Endothelial cell of umbilical vein (primary cell): ENCODE results near the gene EML4. TPM values are rescaled to one million over a fixed set of nuclear protein-coding genes. Genes with fewer than 3 reads are reported as not detected.

Experiments
- BruUV-seq: library from RNA; stranded (reverse); fragments of 400-500 nt; replicated peaks from 2 replicates; lab custom pipeline; 2021; lab: Mats Ljungman, UMichigan
- CTCF ChIA-PET: fragments of 300-600, 350-600 bp; sonication (Branson Sonifier 250); formaldehyde crosslinking; loops from one replicate; lab custom pipeline; 2021; ENCODE audit warnings: antibody characterized with exemption, inconsistent platforms; lab: Charles Lee
- POLR2A ChIA-PET: fragments of 300-600, 350-600 bp; sonication (Branson Sonifier 250); formaldehyde crosslinking; loops from one replicate; lab custom pipeline; 2021; ENCODE audit warnings: antibody characterized with exemption, inconsistent platforms; lab: Charles Lee
- DNase-seq: peaks from one replicate; pipeline ENCODE4 v3.0.0-alpha.2; 2011; ENCODE audit warnings: low read depth, low spot score
- FAIRE-seq: peaks from 2 replicates; lab custom pipeline; 2011; peaks lifted over from hg19 to GRCh38; lab: Jason Lieb, UNC
- H2AFZ ChIP-seq: 2 replicates; pipeline ENCODE4 v1.6.0; 2012; ENCODE audit warnings: low read depth, low read length, control low read depth, inconsistent platforms
- H3K27ac ChIP-seq: 2 replicates; pipeline ENCODE4 v1.5.1; 2011; ENCODE audit warnings: low read depth, mild to moderate bottlenecking, control low read depth, low read length, moderate library complexity; ENCODE audit not compliant: insufficient read depth
- H3K27me3 ChIP-seq, 2 experiments: 2 replicates each; pipeline versions ENCODE4 v1.6.0 to v1.6.1; 2011; ENCODE audit warnings: low read length in 2 of 2, mixed read lengths in 1 of 2; ENCODE audit not compliant: control insufficient read depth in 2 of 2, insufficient read depth in 2 of 2
- H3K36me3 ChIP-seq, 2 experiments: 2 replicates in 1 of 2; 3 replicates in 1 of 2; pipeline ENCODE4 v1.5.1; 2011; ENCODE audit warnings: low read length in 2 of 2, mild to moderate bottlenecking in 1 of 2, moderate library complexity in 1 of 2; ENCODE audit not compliant: control insufficient read depth in 2 of 2, insufficient read depth in 2 of 2; ENCODE audit errors: extremely low read depth in 1 of 2
- H3K4me1 ChIP-seq: 3 replicates; pipeline ENCODE4 v1.5.1; 2011; ENCODE audit warnings: mild to moderate bottlenecking, low read length; ENCODE audit not compliant: control insufficient read depth, insufficient read depth; ENCODE audit errors: extremely low read depth
- H3K4me2 ChIP-seq: 2 replicates; pipeline ENCODE4 v1.6.1; 2011; ENCODE audit warnings: low read length, control low read depth, mixed read lengths; ENCODE audit not compliant: insufficient read depth
- H3K4me3 ChIP-seq, 3 experiments: fragments of 200-600 bp in 1 of 3; sonication (generic), shearing (Covaris generic) in 1 of 3; replicated peaks in 1 of 3; 2 replicates each; pipeline ENCODE4 v1.5.1; 2011 to 2016; ENCODE audit warnings: control low read depth in 3 of 3, low read length in 3 of 3, mild to moderate bottlenecking in 2 of 3, inconsistent platforms in 1 of 3, low read depth in 1 of 3, moderate library complexity in 1 of 3; ENCODE audit not compliant: insufficient read depth in 1 of 3
- H3K79me2 ChIP-seq: 2 replicates; pipeline ENCODE4 v1.6.0; 2012; ENCODE audit warnings: low read length, inconsistent platforms; ENCODE audit not compliant: control insufficient read depth, insufficient read depth
- H3K9ac ChIP-seq: replicated peaks from 2 replicates; pipeline ENCODE3; 2011; ENCODE audit warnings: low read length, control low read depth; ENCODE audit not compliant: insufficient read depth; ENCODE audit errors: extremely low read depth
- H3K9me1 ChIP-seq: replicated peaks from 3 replicates; pipeline ENCODE4 v1.6.0; 2011; ENCODE audit warnings: mild to moderate bottlenecking, low read length; ENCODE audit not compliant: control insufficient read depth, insufficient read depth; ENCODE audit errors: extremely low read depth
- H3K9me3 ChIP-seq: replicated peaks from 2 replicates; pipeline ENCODE4 v1.5.1; 2012; ENCODE audit warnings: low read length, inconsistent platforms; ENCODE audit not compliant: control insufficient read depth, insufficient read depth
- H4K20me1 ChIP-seq: replicated peaks from 2 replicates; pipeline ENCODE3; 2011; ENCODE audit warnings: mild to moderate bottlenecking, low read length; ENCODE audit not compliant: control insufficient read depth, insufficient read depth; ENCODE audit errors: extremely low read depth
- EZH2 ChIP-seq: IDR thresholded peaks from 2 replicates; pipeline ENCODE4 v1.6.1; 2012; ENCODE audit warnings: borderline replicate concordance, low read depth, mild to moderate bottlenecking, moderate library complexity, low read length, inconsistent platforms; ENCODE audit not compliant: severe bottlenecking
- JUN ChIP-seq: IDR thresholded peaks from 2 replicates; pipeline ENCODE4 v1.6.1; 2011; ENCODE audit warnings: borderline replicate concordance, low read depth; ENCODE audit not compliant: insufficient read length, insufficient read depth
- MYC ChIP-seq: IDR thresholded peaks from one replicate; pipeline ENCODE4 v1.6.1; 2011; ENCODE audit warnings: mild to moderate bottlenecking, low read depth, low read length
- dilution Hi-C: fragments of 300-500 bp; cut with MboI; formaldehyde crosslinking; loops from one replicate; pipeline ENCODE4 v1.15.0; 2019; ENCODE audit warnings: low sequenced_read_pairs; ENCODE audit not compliant: extremely low pct_ligation_motif_present
- intact Hi-C: fragments of 100-400 bp; cut with micrococcal nuclease; formaldehyde crosslinking; loops from one replicate; pipeline ENCODE4 v1.10.0; 2022
- polyA plus RNA-seq, 4 experiments: library from polyadenylated mRNA; depleted of rRNA in 3 of 4; stranded (reverse) in 3 of 4; unstranded in 1 of 4; fragments of >200 nt; gene quantifications; 2 replicates each; pipeline versions ENCODE4 v1.2.1 to v1.2.3, GENCODE V29; 2011 to 2012; ENCODE audit warnings: missing spikeins in 1 of 4
- total RNA-seq: library from RNA; stranded (reverse); gene quantifications from 2 replicates; pipeline ENCODE4 v1.2.3, GENCODE V29; 2021

EML4 gene
- total and polyA plus RNA-seq, 2 donors (not counting 3 experiments of a cell fraction or from before 2014, with no cell fraction given), result 13.3 to 32.0 TPM

DNA sequence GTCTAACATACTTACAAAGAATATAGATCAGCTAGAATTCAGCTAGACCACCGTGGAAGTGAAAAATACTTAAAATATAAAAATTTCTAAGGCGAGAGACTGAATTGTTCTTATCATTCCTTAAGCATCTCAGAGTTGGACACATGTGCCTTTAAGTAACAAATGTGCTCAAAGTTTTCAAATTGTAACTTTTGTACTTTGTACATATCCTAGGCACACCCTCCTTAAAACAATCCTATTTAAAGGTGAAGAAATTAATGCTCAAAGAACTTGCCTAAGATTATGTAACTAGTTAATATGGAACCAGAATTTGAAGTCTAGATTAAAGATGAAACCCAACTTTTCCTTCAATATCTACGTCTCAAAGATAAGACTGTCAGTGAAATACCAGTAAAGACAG, 74.1 kb downstream of the EML4 start:
- ChIA-PET CTCF (no interaction called here), POLR2A (no interaction called here)
- Histone ChIP-seq H3K27me3 (no peaks in the 10 kb centered on the region), H3K9ac (no peak overlapping the region), H3K27ac (no peak overlapping the region), H3K4me3 (no peak overlapping the region), H4K20me1 (no peaks in the 10 kb centered on the region), H3K36me3 (no peaks in the 10 kb centered on the region), H3K4me1 (peaks cover 8% of the 10 kb centered on the region), H3K79me2 (no peaks in the 10 kb centered on the region), H3K4me2 (no peak overlapping the region), H3K9me3 (no peaks in the 10 kb centered on the region), H3K9me1 (no peaks in the 10 kb centered on the region), H2AFZ (no peak overlapping the region)
- intact Hi-C loops, result no loop called here
- DNase-seq, result no peak
- no TSS peak for BruUV-seq
- dilution Hi-C loops, result no loop called here
- TF ChIP-seq MYC, result no peak
- TF ChIP-seq EZH2, result no peak
- no peak for FAIRE-seq

- H3K9ac ChIP-seq, result no peak overlapping the region
- H3K4me2 ChIP-seq, result no peak overlapping the region
- peaks cover 8% of the 10 kb centered on the region for H3K4me1 ChIP-seq
- BruUV-seq, result no TSS peak
- H3K79me2 ChIP-seq, result no peaks in the 10 kb centered on the region
- POLR2A ChIA-PET, result no interaction called here
- no peaks in the 10 kb centered on the region for H3K9me3 ChIP-seq
- no peak for DNase-seq
- intact Hi-C loops, result no loop called here
- dilution Hi-C loops, result no loop called here
- no peak for TF ChIP-seq JUN
- no peak for TF ChIP-seq MYC
- TF ChIP-seq EZH2, result no peak
- no peaks in the 10 kb centered on the region for H4K20me1 ChIP-seq
- H3K27ac ChIP-seq, result no peak overlapping the region
- no peak for FAIRE-seq
- no peak overlapping the region for H3K4me3 ChIP-seq
- no peaks in the 10 kb centered on the region for H3K9me1 ChIP-seq
- no peaks in the 10 kb centered on the region for H3K36me3 ChIP-seq
- no peaks in the 10 kb centered on the region for H3K27me3 ChIP-seq
- CTCF ChIA-PET, result no interaction called here
- H2AFZ ChIP-seq, result no peak overlapping the region
Observed at GRCh38 chr2:42244520-42244919, 75.4 kb downstream of the EML4 start.
